OCI-LY3 (cell line): ENCODE results near the gene KLK7.

Source experiments
- CTCF ChIP-seq: fragments of 200-600, 300-600 bp; sonication (generic); IDR thresholded peaks from 2 replicates; pipeline ENCODE4 v1.5.1; 2014; ENCODE audit warnings: antibody characterized with exemption, low read length, low read depth
- EZH2phosphoT487 ChIP-seq: fragments of 200-600 bp; shearing (Covaris generic); IDR thresholded peaks from 2 replicates; pipeline ENCODE4 v1.6.1; 2018; ENCODE audit warnings: antibody characterized with exemption, mixed run types, low read depth

- TF ChIP-seq CTCF (no peak), EZH2phosphoT487 (no peak)
These were observed 20.3 kb downstream of the KLK7 start for GRCh38 chr19:50963381-50963780.
